HepG2 (cell line): ENCODE measurements around the gene OSCP1. TPM values are rescaled to one million over a fixed set of nuclear protein-coding genes. Genes with fewer than 3 reads are reported as not detected.
A peak's percentile ranks its signal among the peaks of the same experiment; 100 is the strongest.

Experiments used
- CBX5 ChIP-seq: sonication (generic); formaldehyde crosslinking; IDR thresholded peaks from 2 replicates; pipeline ENCODE4 v1.4.0; 2020; ENCODE audit warnings: missing genetic modification reagents, borderline replicate concordance
- KLF11 ChIP-seq: IDR thresholded peaks from 2 replicates; pipeline ENCODE4 v1.6.1; 2016; ENCODE audit warnings: missing compliant biosample characterization
- MXD4 ChIP-seq: IDR thresholded peaks from 2 replicates; pipeline ENCODE4 v1.6.1; 2016; ENCODE audit warnings: mild to moderate bottlenecking, missing biosample characterization, missing genetic modification reagents
- MXI1 ChIP-seq: IDR thresholded peaks from 3 replicates; pipeline ENCODE4 v1.6.1; 2012; ENCODE audit warnings: low read depth, low read length, inconsistent platforms, borderline replicate concordance
- SAP130 ChIP-seq: IDR thresholded peaks from 2 replicates; pipeline ENCODE4 v1.6.1; 2016; ENCODE audit warnings: low read depth
- ZNF230 ChIP-seq: sonication (generic); formaldehyde crosslinking; IDR thresholded peaks from 2 replicates; pipeline ENCODE4 v1.4.0; 2020; ENCODE audit warnings: mild to moderate bottlenecking, missing genetic modification reagents
- ZNF256 ChIP-seq: sonication (generic); formaldehyde crosslinking; conservative IDR thresholded peaks from 2 replicates; pipeline ENCODE4 v1.4.0; 2020; ENCODE audit warnings: missing genetic modification reagents
- ZNF282 ChIP-seq: fragments of 450-650 bp; IDR thresholded peaks from 2 replicates; pipeline ENCODE4 v1.6.1; 2018; ENCODE audit not compliant: partially characterized antibody
- ZNF546 ChIP-seq: sonication (generic); formaldehyde crosslinking; conservative IDR thresholded peaks from 2 replicates; pipeline ENCODE4 v1.8.1; 2023; ENCODE audit warnings: mild to moderate bottlenecking, missing genetic modification reagents
- ZNF629 ChIP-seq: sonication (generic); formaldehyde crosslinking; conservative IDR thresholded peaks from 2 replicates; pipeline ENCODE4 v1.5.0; 2020; ENCODE audit warnings: missing genetic modification reagents
- ZNF768 ChIP-seq: sonication (generic); formaldehyde crosslinking; IDR thresholded peaks from 2 replicates; pipeline ENCODE4 v1.4.0; 2020; ENCODE audit warnings: missing genetic modification reagents
- ZNF792 ChIP-seq: IDR thresholded peaks from 2 replicates; pipeline ENCODE4 v1.6.1; 2016
- ZNF83 ChIP-seq: sonication (generic); formaldehyde crosslinking; IDR thresholded peaks from 2 replicates; pipeline ENCODE4 v1.4.0; 2020; ENCODE audit warnings: missing genetic modification reagents, mild to moderate bottlenecking, borderline replicate concordance
- polyA plus RNA-seq, 8 experiments: library from polyadenylated mRNA; depleted of rRNA in 3 of 8; stranded (reverse) in 7 of 8; unstranded in 1 of 8; fragments of >200 nt; fragmentation: Illumina TruSeq in 4 of 8; extraction: Trizol in 4 of 8; gene quantifications; 2 replicates each; pipeline versions ENCODE4 v1.2.1 to v1.2.3, GENCODE V29; 2011 to 2016; ENCODE audit warnings: low read depth in 4 of 8, missing spikeins in 1 of 8, mixed read lengths in 1 of 8; ENCODE audit not compliant: insufficient read depth in 1 of 8
- total RNA-seq, 5 experiments: library from RNA; depleted of rRNA; stranded (reverse); fragments of >200 nt; fragmentation: Illumina TruSeq; extraction: Trizol; gene quantifications; 2 replicates each; pipeline ENCODE4 v1.2.3, GENCODE V29; 2016; ENCODE audit warnings: low read depth in 1 of 5
- TF ChIP-seq, protein P1 (sequence below): sonication (generic); formaldehyde crosslinking; IDR thresholded peaks from 2 replicates; pipeline ENCODE4 v1.5.0; 2020; ENCODE audit warnings: mild to moderate bottlenecking, missing genetic modification reagents, borderline replicate concordance
- TF ChIP-seq, protein P2 (sequence below): IDR thresholded peaks from 2 replicates; pipeline ENCODE4 v1.6.1; 2016; ENCODE audit warnings: low read depth, borderline replicate concordance
- TF ChIP-seq, protein P3 (sequence below): sonication (generic); formaldehyde crosslinking; conservative IDR thresholded peaks from 2 replicates; pipeline ENCODE4 v1.4.0; 2020; ENCODE audit warnings: missing genetic modification reagents
- TF ChIP-seq, protein P4 (sequence below): conservative IDR thresholded peaks from 2 replicates; pipeline ENCODE4 v1.6.1; 2018; ENCODE audit warnings: missing genetic modification reagents
- TF ChIP-seq, protein P5 (sequence below): sonication (generic); formaldehyde crosslinking; IDR thresholded peaks from 2 replicates; pipeline ENCODE4 v1.4.0; 2020; ENCODE audit warnings: missing genetic modification reagents, mild to moderate bottlenecking, borderline replicate concordance

Gene OSCP1
- total and polyA plus RNA-seq, 2 of the 13 experiments (the other 11 are each of a cell fraction or from before 2014, with no cell fraction given): 0.60 to 0.84 TPM

DNA sequence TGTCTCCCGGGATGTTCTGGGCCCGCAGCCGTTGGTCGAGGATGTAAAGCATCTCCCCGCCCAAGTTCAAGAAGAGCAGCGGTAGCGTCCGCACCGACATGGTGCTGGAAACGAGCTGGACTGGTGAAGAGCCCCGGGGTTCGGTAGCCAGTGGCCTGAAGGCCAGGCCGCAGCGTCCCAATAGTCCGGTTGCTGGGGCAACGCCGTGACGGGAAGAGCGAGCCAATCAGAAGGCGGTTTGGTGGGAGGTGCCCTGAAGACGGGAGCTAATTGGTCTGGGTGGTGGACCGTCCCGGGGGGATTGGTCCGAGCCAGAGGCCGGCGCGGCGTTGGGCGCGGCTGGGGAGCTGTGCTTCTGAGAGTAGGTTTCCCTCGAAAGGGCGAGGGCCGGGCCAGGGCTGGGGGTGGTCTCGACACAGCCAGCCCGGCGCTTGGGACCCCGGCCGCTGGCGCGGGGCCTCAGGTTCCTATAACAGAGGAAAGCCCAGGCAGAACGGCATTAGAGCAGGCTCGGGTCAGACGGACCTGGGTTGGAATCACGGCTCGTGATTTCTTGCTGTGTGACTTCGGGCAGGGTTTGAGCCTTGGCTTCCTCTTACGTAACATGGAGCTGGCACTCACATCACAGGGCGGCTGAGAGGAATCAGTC, at the start of gene OSCP1 (continued):
- peak; percentile 78; the same call in 1 of the 2 replicates for TF ChIP-seq ZNF546 (CRISPR knock-in tag)
- 0 out of 2 replicates have a peak, but pooled peaks have one; percentile 28 for TF ChIP-seq ZNF256 (CRISPR knock-in tag)
- peak; percentile 57; the same call in 1 of the 2 replicates for TF ChIP-seq MXD4 (CRISPR knock-in tag)
- TF ChIP-seq, protein P1, sequence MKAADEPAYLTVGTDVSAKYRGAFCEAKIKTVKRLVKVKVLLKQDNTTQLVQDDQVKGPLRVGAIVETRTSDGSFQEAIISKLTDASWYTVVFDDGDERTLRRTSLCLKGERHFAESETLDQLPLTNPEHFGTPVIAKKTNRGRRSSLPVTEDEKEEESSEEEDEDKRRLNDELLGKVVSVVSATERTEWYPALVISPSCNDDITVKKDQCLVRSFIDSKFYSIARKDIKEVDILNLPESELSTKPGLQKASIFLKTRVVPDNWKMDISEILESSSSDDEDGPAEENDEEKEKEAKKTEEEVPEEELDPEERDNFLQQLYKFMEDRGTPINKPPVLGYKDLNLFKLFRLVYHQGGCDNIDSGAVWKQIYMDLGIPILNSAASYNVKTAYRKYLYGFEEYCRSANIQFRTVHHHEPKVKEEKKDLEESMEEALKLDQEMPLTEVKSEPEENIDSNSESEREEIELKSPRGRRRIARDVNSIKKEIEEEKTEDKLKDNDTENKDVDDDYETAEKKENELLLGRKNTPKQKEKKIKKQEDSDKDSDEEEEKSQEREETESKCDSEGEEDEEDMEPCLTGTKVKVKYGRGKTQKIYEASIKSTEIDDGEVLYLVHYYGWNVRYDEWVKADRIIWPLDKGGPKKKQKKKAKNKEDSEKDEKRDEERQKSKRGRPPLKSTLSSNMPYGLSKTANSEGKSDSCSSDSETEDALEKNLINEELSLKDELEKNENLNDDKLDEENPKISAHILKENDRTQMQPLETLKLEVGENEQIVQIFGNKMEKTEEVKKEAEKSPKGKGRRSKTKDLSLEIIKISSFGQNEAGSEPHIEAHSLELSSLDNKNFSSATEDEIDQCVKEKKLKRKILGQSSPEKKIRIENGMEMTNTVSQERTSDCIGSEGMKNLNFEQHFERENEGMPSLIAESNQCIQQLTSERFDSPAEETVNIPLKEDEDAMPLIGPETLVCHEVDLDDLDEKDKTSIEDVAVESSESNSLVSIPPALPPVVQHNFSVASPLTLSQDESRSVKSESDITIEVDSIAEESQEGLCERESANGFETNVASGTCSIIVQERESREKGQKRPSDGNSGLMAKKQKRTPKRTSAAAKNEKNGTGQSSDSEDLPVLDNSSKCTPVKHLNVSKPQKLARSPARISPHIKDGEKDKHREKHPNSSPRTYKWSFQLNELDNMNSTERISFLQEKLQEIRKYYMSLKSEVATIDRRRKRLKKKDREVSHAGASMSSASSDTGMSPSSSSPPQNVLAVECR (CRISPR knock-in tag): peak; percentile 89
- peak; percentile 88; the same call in 2 of the 3 replicates for TF ChIP-seq MXI1
- TF ChIP-seq SAP130 (CRISPR knock-in tag): peak; percentile 90
- TF ChIP-seq, protein P2, sequence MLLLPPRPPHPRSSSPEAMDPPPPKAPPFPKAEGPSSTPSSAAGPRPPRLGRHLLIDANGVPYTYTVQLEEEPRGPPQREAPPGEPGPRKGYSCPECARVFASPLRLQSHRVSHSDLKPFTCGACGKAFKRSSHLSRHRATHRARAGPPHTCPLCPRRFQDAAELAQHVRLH (CRISPR knock-in tag): peak; percentile 75; the same call in 1 of the 2 replicates
- TF ChIP-seq ZNF629 (CRISPR knock-in tag): no peak
- TF ChIP-seq, protein P3, sequence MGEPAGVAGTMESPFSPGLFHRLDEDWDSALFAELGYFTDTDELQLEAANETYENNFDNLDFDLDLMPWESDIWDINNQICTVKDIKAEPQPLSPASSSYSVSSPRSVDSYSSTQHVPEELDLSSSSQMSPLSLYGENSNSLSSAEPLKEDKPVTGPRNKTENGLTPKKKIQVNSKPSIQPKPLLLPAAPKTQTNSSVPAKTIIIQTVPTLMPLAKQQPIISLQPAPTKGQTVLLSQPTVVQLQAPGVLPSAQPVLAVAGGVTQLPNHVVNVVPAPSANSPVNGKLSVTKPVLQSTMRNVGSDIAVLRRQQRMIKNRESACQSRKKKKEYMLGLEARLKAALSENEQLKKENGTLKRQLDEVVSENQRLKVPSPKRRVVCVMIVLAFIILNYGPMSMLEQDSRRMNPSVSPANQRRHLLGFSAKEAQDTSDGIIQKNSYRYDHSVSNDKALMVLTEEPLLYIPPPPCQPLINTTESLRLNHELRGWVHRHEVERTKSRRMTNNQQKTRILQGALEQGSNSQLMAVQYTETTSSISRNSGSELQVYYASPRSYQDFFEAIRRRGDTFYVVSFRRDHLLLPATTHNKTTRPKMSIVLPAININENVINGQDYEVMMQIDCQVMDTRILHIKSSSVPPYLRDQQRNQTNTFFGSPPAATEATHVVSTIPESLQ: no peak
- 0 out of 2 replicates have a peak, but pooled peaks have one; percentile 13 for TF ChIP-seq CBX5 (CRISPR knock-in tag)
- TF ChIP-seq ZNF768 (CRISPR knock-in tag): peak; percentile 62; the same call in 1 of the 2 replicates
- peak; percentile 76; the same call in 1 of the 2 replicates for TF ChIP-seq ZNF230
- TF ChIP-seq ZNF83 (CRISPR knock-in tag): peak; percentile 59; the same call in 1 of the 2 replicates
- TF ChIP-seq, protein P4, sequence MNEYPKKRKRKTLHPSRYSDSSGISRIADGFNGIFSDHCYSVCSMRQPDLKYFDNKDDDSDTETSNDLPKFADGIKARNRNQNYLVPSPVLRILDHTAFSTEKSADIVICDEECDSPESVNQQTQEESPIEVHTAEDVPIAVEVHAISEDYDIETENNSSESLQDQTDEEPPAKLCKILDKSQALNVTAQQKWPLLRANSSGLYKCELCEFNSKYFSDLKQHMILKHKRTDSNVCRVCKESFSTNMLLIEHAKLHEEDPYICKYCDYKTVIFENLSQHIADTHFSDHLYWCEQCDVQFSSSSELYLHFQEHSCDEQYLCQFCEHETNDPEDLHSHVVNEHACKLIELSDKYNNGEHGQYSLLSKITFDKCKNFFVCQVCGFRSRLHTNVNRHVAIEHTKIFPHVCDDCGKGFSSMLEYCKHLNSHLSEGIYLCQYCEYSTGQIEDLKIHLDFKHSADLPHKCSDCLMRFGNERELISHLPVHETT (CRISPR knock-in tag): no peak
- TF ChIP-seq ZNF282: no peak
- TF ChIP-seq ZNF792 (CRISPR knock-in tag): peak; percentile 66; the same call in 1 of the 2 replicates
- TF ChIP-seq, protein P5, sequence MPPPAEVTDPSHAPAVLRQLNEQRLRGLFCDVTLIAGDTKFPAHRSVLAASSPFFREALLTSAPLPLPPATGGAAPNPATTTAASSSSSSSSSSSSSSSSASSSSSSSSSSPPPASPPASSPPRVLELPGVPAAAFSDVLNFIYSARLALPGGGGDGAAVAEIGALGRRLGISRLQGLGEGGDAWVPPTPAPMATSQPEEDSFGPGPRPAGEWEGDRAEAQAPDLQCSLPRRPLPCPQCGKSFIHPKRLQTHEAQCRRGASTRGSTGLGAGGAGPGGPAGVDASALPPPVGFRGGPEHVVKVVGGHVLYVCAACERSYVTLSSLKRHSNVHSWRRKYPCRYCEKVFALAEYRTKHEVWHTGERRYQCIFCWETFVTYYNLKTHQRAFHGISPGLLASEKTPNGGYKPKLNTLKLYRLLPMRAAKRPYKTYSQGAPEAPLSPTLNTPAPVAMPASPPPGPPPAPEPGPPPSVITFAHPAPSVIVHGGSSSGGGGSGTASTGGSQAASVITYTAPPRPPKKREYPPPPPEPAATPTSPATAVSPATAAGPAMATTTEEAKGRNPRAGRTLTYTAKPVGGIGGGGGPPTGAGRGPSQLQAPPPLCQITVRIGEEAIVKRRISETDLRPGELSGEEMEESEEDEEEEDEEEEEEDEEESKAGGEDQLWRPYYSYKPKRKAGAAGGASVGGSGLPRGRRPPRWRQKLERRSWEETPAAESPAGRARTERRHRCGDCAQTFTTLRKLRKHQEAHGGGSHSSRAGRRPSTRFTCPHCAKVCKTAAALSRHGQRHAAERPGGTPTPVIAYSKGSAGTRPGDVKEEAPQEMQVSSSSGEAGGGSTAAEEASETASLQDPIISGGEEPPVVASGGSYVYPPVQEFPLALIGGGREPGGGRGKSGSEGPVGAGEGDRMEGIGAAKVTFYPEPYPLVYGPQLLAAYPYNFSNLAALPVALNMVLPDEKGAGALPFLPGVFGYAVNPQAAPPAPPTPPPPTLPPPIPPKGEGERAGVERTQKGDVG: 0 out of 2 replicates have a peak, but pooled peaks have one; percentile 30
- TF ChIP-seq KLF11 (CRISPR knock-in tag): peak; percentile 58; the same call in 1 of the 2 replicates
